ENCODE measurements around the gene C19orf81.

Gene C19orf81

DNA sequence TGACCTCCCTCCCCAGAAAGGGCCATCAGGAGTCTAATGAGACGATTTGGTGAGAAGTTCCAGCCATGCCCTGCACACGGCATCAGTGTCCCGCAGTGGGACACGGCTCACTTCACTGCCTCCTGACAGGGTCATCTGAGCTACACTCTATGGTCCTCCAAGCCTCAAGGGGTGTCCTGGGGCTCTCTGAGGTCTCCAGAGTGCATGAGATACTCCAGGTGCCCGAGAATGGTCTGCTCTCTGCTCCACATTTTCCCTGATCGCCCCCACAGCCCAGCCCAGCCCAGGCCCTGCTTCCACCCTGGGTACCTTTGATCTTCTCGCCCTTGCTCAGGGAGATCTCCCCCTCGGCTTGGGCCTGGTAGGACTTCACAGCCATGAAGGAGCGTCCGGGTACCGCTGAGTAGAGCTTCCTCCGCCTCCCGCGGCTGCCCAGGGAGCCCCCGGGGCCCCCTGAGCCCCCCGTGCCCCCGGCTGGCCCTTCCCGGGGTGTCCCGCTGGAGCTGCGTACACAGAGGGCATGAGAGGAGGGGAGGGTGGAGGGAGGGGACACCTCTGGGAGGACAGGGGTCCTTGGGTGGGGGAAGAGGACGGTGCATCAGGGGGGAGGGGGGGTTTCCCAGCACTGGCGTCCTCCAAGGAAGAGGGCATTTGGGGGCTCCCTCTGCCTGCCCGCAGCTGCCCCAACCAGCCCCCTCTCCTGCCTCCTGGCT lies 53.1 kb downstream of the C19orf81 start:
- no peak for TF ChIP-seq CTCF (IDR thresholded peaks at IDR 0.05; ENCODE audit: borderline replicate concordance, insufficient read depth, low read depth, low read length)
- H3K4me3 ChIP-seq (ENCODE audit: low read depth, low read length): no peak overlapping the region

GRCh38 chr19:50702871-50703829 lies 53.9 kb downstream of the C19orf81 start:
- H3K4me3 ChIP-seq (ENCODE audit: low read depth, low read length): no peak overlapping the region
- TF ChIP-seq CTCF (IDR thresholded peaks at IDR 0.05; ENCODE audit: borderline replicate concordance, insufficient read depth, low read depth, low read length): no peak

- no peak for TF ChIP-seq CTCF (IDR thresholded peaks at IDR 0.05; ENCODE audit: borderline replicate concordance, insufficient read depth, low read depth, low read length)
- no peak overlapping the region for H3K4me3 ChIP-seq (ENCODE audit: low read depth, low read length)
Observed at GRCh38 chr19:50703915-50704796, 54.9 kb downstream of the C19orf81 start.

DNA sequence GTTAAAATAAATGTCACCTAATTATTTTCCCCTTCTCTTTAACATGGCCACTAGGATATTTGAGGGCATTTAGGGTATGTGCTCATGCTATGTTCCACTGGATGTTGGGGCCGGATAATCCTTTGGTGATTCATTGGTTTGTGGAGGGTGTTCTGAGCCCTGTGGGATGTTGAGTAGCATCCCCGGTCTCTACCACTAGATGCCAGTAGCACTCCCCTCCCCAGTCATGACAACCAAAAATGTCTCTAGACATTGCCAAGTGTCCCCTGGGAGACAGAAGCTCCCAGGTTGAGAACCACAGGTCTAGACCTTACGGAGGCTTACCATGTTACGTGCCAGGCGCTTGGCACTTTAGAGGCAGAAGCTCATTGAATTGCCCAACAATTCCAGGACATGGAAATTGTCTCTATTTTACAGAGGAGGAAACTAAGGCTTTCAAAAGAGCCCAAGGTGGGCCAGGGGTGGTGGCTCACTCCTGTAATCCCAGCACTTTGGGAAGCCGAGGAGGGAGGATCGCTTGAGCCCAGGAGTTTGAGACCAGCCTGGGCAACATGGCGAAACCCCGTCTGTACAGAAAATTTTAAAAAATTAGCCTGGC lies 56.3 kb downstream of the C19orf81 start:
- peak; percentile 79 for TF ChIP-seq CTCF (IDR thresholded peaks at IDR 0.05; ENCODE audit: borderline replicate concordance, insufficient read depth, low read depth, low read length)
- H3K4me3 ChIP-seq (ENCODE audit: low read depth, low read length): no peak overlapping the region

- TF ChIP-seq CTCF (IDR thresholded peaks at IDR 0.05; ENCODE audit: borderline replicate concordance, insufficient read depth, low read depth, low read length): no peak
- H3K4me3 ChIP-seq (ENCODE audit: low read depth, low read length): no peak overlapping the region
Observed at GRCh38 chr19:50706387-50706786, 57.1 kb downstream of the C19orf81 start.

- TF ChIP-seq CTCF (IDR thresholded peaks at IDR 0.05; ENCODE audit: borderline replicate concordance, insufficient read depth, low read depth, low read length): no peak
- no peak overlapping the region for H3K4me3 ChIP-seq (ENCODE audit: low read depth, low read length)
Observed at GRCh38 chr19:50708179-50708879, 59.1 kb downstream of the C19orf81 start.

All from GM12875 (cell line).